Measurements from ENCODE around the gene DGKB. TPM values are rescaled to one million over a fixed set of nuclear protein-coding genes. Genes with fewer than 3 reads are reported as not detected.

Gene DGKB
- total and polyA plus RNA-seq, 2 donors from 2014 or later = 0.26 to 1.5 TPM

GRCh38 chr7:14596421-14596820 is 306.1 kb downstream of the DGKB start:
- Histone ChIP-seq H3K9ac (ENCODE audit: low read length in 3 of 3) (no peak overlapping the region), H3K4me3 (ENCODE audit: low read length in 3 of 3) (no peak overlapping the region), H3K27ac (ENCODE audit: low read depth in 2 of 2, low read length in 2 of 2) (no peak overlapping the region), H3K27me3 (ENCODE audit: control insufficient read depth, insufficient read depth, low read length) (no peaks in the 10 kb centered on the region), H3K36me3 (ENCODE audit: control insufficient read depth in 2 of 3, insufficient read depth in 3 of 3, low read length in 3 of 3) (no peaks in the 10 kb centered on the region), H3K4me1 (ENCODE audit: control insufficient read depth in 2 of 3, insufficient read depth in 2 of 3, low read depth in 1 of 3, low read length in 3 of 3) (no peaks in the 10 kb centered on the region), H3K9me3 (ENCODE audit: control insufficient read depth in 2 of 3, insufficient read depth in 1 of 3, low read length in 3 of 3) (no peaks in the 10 kb centered on the region)
- intact Hi-C loops (cut with DNase I) = no loop called here
- no peak for DNase-seq
- no peak for TF ChIP-seq CTCF (IDR thresholded peaks at IDR 0.05; ENCODE audit: borderline replicate concordance, extremely low read depth, insufficient read depth)
- no peak for FAIRE-seq

- H3K36me3 ChIP-seq (ENCODE audit: control insufficient read depth in 2 of 3, insufficient read depth in 3 of 3, low read length in 3 of 3) = no peaks in the 10 kb centered on the region
- H3K27me3 ChIP-seq (ENCODE audit: control insufficient read depth, insufficient read depth, low read length) = no peaks in the 10 kb centered on the region
- no peak overlapping the region for H3K4me3 ChIP-seq (ENCODE audit: low read length in 3 of 3)
- no peak for TF ChIP-seq CTCF (IDR thresholded peaks at IDR 0.05; ENCODE audit: borderline replicate concordance, extremely low read depth, insufficient read depth)
- intact Hi-C loops (cut with DNase I) = no loop called here
- H3K4me1 ChIP-seq (ENCODE audit: control insufficient read depth in 2 of 3, insufficient read depth in 2 of 3, low read depth in 1 of 3, low read length in 3 of 3) = no peaks in the 10 kb centered on the region
- DNase-seq = no peak
- no peak for FAIRE-seq
- peaks cover 0 to 13% (median 4%) of the 10 kb centered on the region in 3 donors for H3K9me3 ChIP-seq (ENCODE audit: control insufficient read depth in 2 of 3, insufficient read depth in 1 of 3, low read length in 3 of 3)
- H3K27ac ChIP-seq (ENCODE audit: low read depth in 2 of 2, low read length in 2 of 2) = no peak overlapping the region
- H3K9ac ChIP-seq (ENCODE audit: low read length in 3 of 3) = no peak overlapping the region
Observed at GRCh38 chr7:14590206-14590605, 312.3 kb downstream of the DGKB start.

- Histone ChIP-seq H3K9ac (ENCODE audit: low read length in 3 of 3) (no peak overlapping the region), H3K36me3 (ENCODE audit: control insufficient read depth in 2 of 3, insufficient read depth in 3 of 3, low read length in 3 of 3) (no peaks in the 10 kb centered on the region), H3K27me3 (ENCODE audit: control insufficient read depth, insufficient read depth, low read length) (no peaks in the 10 kb centered on the region), H3K4me1 (ENCODE audit: control insufficient read depth in 2 of 3, insufficient read depth in 2 of 3, low read depth in 1 of 3, low read length in 3 of 3) (no peaks in the 10 kb centered on the region), H3K27ac (ENCODE audit: low read depth in 2 of 2, low read length in 2 of 2) (no peak overlapping the region), H3K4me3 (ENCODE audit: low read length in 3 of 3) (no peak overlapping the region), H3K9me3 (ENCODE audit: control insufficient read depth in 2 of 3, insufficient read depth in 1 of 3, low read length in 3 of 3) (peaks cover 0 to 15% (median 4%) of the 10 kb centered on the region in 3 donors)
- FAIRE-seq (no peak), DNase-seq (no peak)
- no peak for TF ChIP-seq CTCF (IDR thresholded peaks at IDR 0.05; ENCODE audit: borderline replicate concordance, extremely low read depth, insufficient read depth)
- intact Hi-C loops (cut with DNase I) = no loop called here
Observed at GRCh38 chr7:14585232-14585631, 317.3 kb downstream of the DGKB start.

GRCh38 chr7:14583518-14583917 is 319.0 kb downstream of the DGKB start:
- intact Hi-C loops (cut with DNase I) = no loop called here
- Histone ChIP-seq H3K27ac (ENCODE audit: low read depth in 2 of 2, low read length in 2 of 2) (no peak overlapping the region), H3K27me3 (ENCODE audit: control insufficient read depth, insufficient read depth, low read length) (no peaks in the 10 kb centered on the region), H3K9me3 (ENCODE audit: control insufficient read depth in 2 of 3, insufficient read depth in 1 of 3, low read length in 3 of 3) (peaks cover 0 to 15% (median 4%) of the 10 kb centered on the region in 3 donors), H3K4me3 (ENCODE audit: low read length in 3 of 3) (no peak overlapping the region), H3K9ac (ENCODE audit: low read length in 3 of 3) (no peak overlapping the region), H3K36me3 (ENCODE audit: control insufficient read depth in 2 of 3, insufficient read depth in 3 of 3, low read length in 3 of 3) (no peaks in the 10 kb centered on the region), H3K4me1 (ENCODE audit: control insufficient read depth in 2 of 3, insufficient read depth in 2 of 3, low read depth in 1 of 3, low read length in 3 of 3) (no peaks in the 10 kb centered on the region)
- no peak for TF ChIP-seq CTCF (IDR thresholded peaks at IDR 0.05; ENCODE audit: borderline replicate concordance, extremely low read depth, insufficient read depth)
- FAIRE-seq = no peak
- DNase-seq = no peak

All from kidney (tissue), 14 donors.